ENCODE results near the gene CAB39.
"Not testable (repeated sequence)": the region's sequence is repeated elsewhere in the genome, so short reads cannot be mapped to it uniquely, and the experiment has no call there.

The CAB39 gene

GRCh38 chr2:230684270-230685168 lies 28.1 kb upstream of the CAB39 start:
- DNase-seq (ENCODE audit: low read depth), result no peak

GRCh38 chr2:230685178-230685577 lies 27.5 kb upstream of the CAB39 start:
- DNase-seq (ENCODE audit: low read depth), result no peak

- DNase-seq (ENCODE audit: low read depth), result no peak
These were observed 25.1 kb upstream of the CAB39 start for GRCh38 chr2:230687498-230687897.

GRCh38 chr2:230688490-230688889 lies 24.2 kb upstream of the CAB39 start:
- no peak for DNase-seq (ENCODE audit: low read depth)

- DNase-seq (ENCODE audit: low read depth), result no peak
These were observed 22.2 kb upstream of the CAB39 start for GRCh38 chr2:230690439-230690838.

GRCh38 chr2:230691005-230691647 lies 21.5 kb upstream of the CAB39 start:
- no peak for DNase-seq (ENCODE audit: low read depth)

- no peak for DNase-seq (ENCODE audit: low read depth)
These were observed 19.9 kb upstream of the CAB39 start for GRCh38 chr2:230692760-230693159.

GRCh38 chr2:230693411-230693810 lies 19.2 kb upstream of the CAB39 start:
- DNase-seq (ENCODE audit: low read depth), result no peak

GRCh38 chr2:230694241-230694640 lies 18.4 kb upstream of the CAB39 start:
- no peak for DNase-seq (ENCODE audit: low read depth)

GRCh38 chr2:230695551-230695950 lies 17.1 kb upstream of the CAB39 start:
- DNase-seq (ENCODE audit: low read depth), result no peak

- no peak for DNase-seq (ENCODE audit: low read depth)
These were observed 16.0 kb upstream of the CAB39 start for GRCh38 chr2:230696670-230697069.

GRCh38 chr2:230697676-230698075 lies 15.0 kb upstream of the CAB39 start:
- DNase-seq (ENCODE audit: low read depth), result no peak

GRCh38 chr2:230698753-230699152 lies 13.9 kb upstream of the CAB39 start:
- not testable (repeated sequence) for DNase-seq (ENCODE audit: low read depth)

- no peak for DNase-seq (ENCODE audit: low read depth)
These were observed 12.2 kb upstream of the CAB39 start for GRCh38 chr2:230700447-230700846.

GRCh38 chr2:230701308-230701707 lies 11.3 kb upstream of the CAB39 start:
- DNase-seq (ENCODE audit: low read depth), result no peak

- not testable (repeated sequence) for DNase-seq (ENCODE audit: low read depth)
These were observed 10.2 kb upstream of the CAB39 start for GRCh38 chr2:230702457-230702856.

GRCh38 chr2:230703514-230703913 lies 9.1 kb upstream of the CAB39 start:
- DNase-seq (ENCODE audit: low read depth), result no peak

- DNase-seq (ENCODE audit: low read depth), result no peak
These were observed 6.6 kb upstream of the CAB39 start for GRCh38 chr2:230706053-230706521.

- no peak for DNase-seq (ENCODE audit: low read depth)
These were observed 5.7 kb upstream of the CAB39 start for GRCh38 chr2:230706966-230707365.

GRCh38 chr2:230708204-230708603 lies 4.4 kb upstream of the CAB39 start:
- DNase-seq (ENCODE audit: low read depth), result no peak

- DNase-seq (ENCODE audit: low read depth), result no peak
These were observed 1.4 kb upstream of the CAB39 start for GRCh38 chr2:230711224-230711623.

- DNase-seq (ENCODE audit: low read depth), result peak; percentile 23
These were observed 891 bp downstream of the CAB39 start for GRCh38 chr2:230713331-230714135.

GRCh38 chr2:230714136-230714480 lies 1.5 kb downstream of the CAB39 start:
- DNase-seq (ENCODE audit: low read depth), result peak; percentile 4

Data from activated T-helper 9 cell treated with anti-CD3 and anti-CD28 coated beads, Interleukin-2, amount 50 U/mL, for 16 hours (primary cell).